Activated CD8-positive, alpha-beta T cell treated with anti-CD3 and anti-CD28 coated beads, Interleukin-2, amount 10 ng/mL, durations not matched to agents 7 days and 5 days (primary cell): ENCODE results near the gene RTL10. TPM values are rescaled to one million over a fixed set of nuclear protein-coding genes. Genes with fewer than 3 reads are reported as not detected.

ENCODE experiments used
- ATAC-seq: fragments of 150-1000 bp; cut with Tn5 transposase; one replicate; pipeline ENCODE4 v1.10.0; 2021; ENCODE audit warnings: moderate library complexity
- CTCF ChIA-PET: fragments of 350-600 bp; sonication (Branson Sonifier 250); formaldehyde crosslinking; loops from one replicate; lab custom pipeline; 2021; ENCODE audit warnings: antibody characterized with exemption; lab: Charles Lee
- POLR2A ChIA-PET: fragments of 350-600 bp; sonication (Branson Sonifier 250); formaldehyde crosslinking; loops from one replicate; lab custom pipeline; 2021; ENCODE audit warnings: antibody characterized with exemption; lab: Charles Lee
- DNase-seq: peaks from one replicate; pipeline ENCODE4 v3.0.0-alpha.2; 2020
- H3K27ac Mint-ChIP-seq: one replicate; pipeline ENCODE4 v1.8.0; 2021; ENCODE audit warnings: mild to moderate bottlenecking, mixed read lengths
- H3K27me3 Mint-ChIP-seq: one replicate; pipeline ENCODE4 v1.8.0; 2021; ENCODE audit warnings: low read depth, mixed read lengths
- H3K36me3 Mint-ChIP-seq: one replicate; pipeline ENCODE4 v1.8.0; 2021; ENCODE audit warnings: low read depth, mixed read lengths
- H3K4me1 Mint-ChIP-seq: one replicate; pipeline ENCODE4 v1.8.0; 2021; ENCODE audit warnings: low read depth, mixed read lengths
- H3K4me3 Mint-ChIP-seq: one replicate; pipeline ENCODE4 v1.8.0; 2021; ENCODE audit warnings: mild to moderate bottlenecking, mixed read lengths
- H3K9me3 Mint-ChIP-seq: one replicate; pipeline ENCODE4 v1.8.0; 2022; ENCODE audit warnings: mixed read lengths; ENCODE audit not compliant: insufficient read depth
- total RNA-seq, 2 experiments: library from RNA; stranded (reverse); gene quantifications; one replicate each; pipeline ENCODE4 v1.2.3, GENCODE V29; 2021

Gene RTL10
- total RNA-seq, 2 experiments from 2014 or later, result 16.1 to 17.0 TPM

- Mint-ChIP-seq H3K36me3 (peaks cover 28% of the 10 kb centered on the region), H3K27ac (peak overlapping the region; percentile 84), H3K9me3 (no peaks in the 10 kb centered on the region), H3K4me3 (peak overlapping the region; percentile 43), H3K27me3 (no peaks in the 10 kb centered on the region), H3K4me1 (peaks cover 24% of the 10 kb centered on the region)
- no peak for DNase-seq
- CTCF ChIA-PET, result interaction anchor here (1.0 to 2.3 kb wide), 4 partner anchors 11 to 66 kb away, joined by 3 to 10 read pairs (median 6); no protein-coding TSS in a partner anchor
- POLR2A ChIA-PET, result interaction anchor here (1.1 to 1.2 kb wide), 2 partner anchors 10 to 47 kb away, joined by 4 to 9 read pairs; partner anchors contain the start of genes GNB1L and RTL10
- peak; percentile 7 for ATAC-seq
Measured at GRCh38 chr22:19845054-19845722, 9.5 kb downstream of the RTL10 start.

GRCh38 chr22:19844377-19845053 is 10.2 kb downstream of the RTL10 start:
- no peaks in the 10 kb centered on the region for H3K27me3 Mint-ChIP-seq
- CTCF ChIA-PET, result interaction anchor here (1.0 to 2.3 kb wide), 4 partner anchors 11 to 66 kb away, joined by 3 to 10 read pairs (median 6); no protein-coding TSS in a partner anchor
- peak overlapping the region; percentile 43 for H3K4me3 Mint-ChIP-seq
- peak; percentile 70 for ATAC-seq
- H3K9me3 Mint-ChIP-seq, result no peaks in the 10 kb centered on the region
- H3K27ac Mint-ChIP-seq, result peak overlapping the region; percentile 84
- POLR2A ChIA-PET, result interaction anchor here (0.8 to 1.2 kb wide), 3 partner anchors 10 to 66 kb away, joined by 3 to 9 read pairs (median 4); partner anchors contain the start of genes GNB1L and RTL10
- H3K4me1 Mint-ChIP-seq, result peaks cover 21% of the 10 kb centered on the region
- H3K36me3 Mint-ChIP-seq, result peaks cover 23% of the 10 kb centered on the region
- DNase-seq, result peak; percentile 46

GRCh38 chr22:19843857-19844376 is 10.8 kb downstream of the RTL10 start:
- H3K4me1 Mint-ChIP-seq, result peaks cover 21% of the 10 kb centered on the region
- CTCF ChIA-PET, result interaction anchor here (1.2 to 2.3 kb wide), 3 partner anchors 12 to 67 kb away, joined by 3 to 10 read pairs (median 7); no protein-coding TSS in a partner anchor
- H3K27ac Mint-ChIP-seq, result peak overlapping the region; percentile 84
- no peaks in the 10 kb centered on the region for H3K9me3 Mint-ChIP-seq
- H3K27me3 Mint-ChIP-seq, result no peaks in the 10 kb centered on the region
- POLR2A ChIA-PET, result interaction anchor here (0.8 to 1.4 kb wide), 4 partner anchors 10 to 67 kb away, joined by 3 to 9 read pairs (median 4); partner anchors contain the start of genes GNB1L and RTL10
- DNase-seq, result no peak
- peaks cover 21% of the 10 kb centered on the region for H3K36me3 Mint-ChIP-seq
- no peak for ATAC-seq
- no peak overlapping the region for H3K4me3 Mint-ChIP-seq

GRCh38 chr22:19843107-19843856 is 11.4 kb downstream of the RTL10 start:
- DNase-seq, result no peak
- CTCF ChIA-PET, result interaction anchor here (1.1 to 2.0 kb wide), 2 partner anchors 8 to 68 kb away, joined by 3 to 10 read pairs; no protein-coding TSS in a partner anchor

GRCh38 chr22:19842393-19843106 is 12.1 kb downstream of the RTL10 start:
- POLR2A ChIA-PET, result interaction anchor here (1.4 to 1.7 kb wide), 2 partner anchors 10 to 11 kb away, joined by 4 to 5 read pairs; no protein-coding TSS in a partner anchor
- no peak for DNase-seq
- Mint-ChIP-seq H3K4me1 (peaks cover 15% of the 10 kb centered on the region), H3K27ac (no peak overlapping the region), H3K4me3 (no peak overlapping the region), H3K27me3 (no peaks in the 10 kb centered on the region), H3K36me3 (peaks cover 10% of the 10 kb centered on the region), H3K9me3 (no peaks in the 10 kb centered on the region)
- CTCF ChIA-PET, result interaction anchor here (1.1 kb wide), 1 partner anchor 9 kb away, joined by 3 read pairs; no protein-coding TSS in a partner anchor
- no peak for ATAC-seq

More at GRCh38 chr22:19843107-19843856, 11.4 kb downstream of the RTL10 start:
- peaks cover 20% of the 10 kb centered on the region for H3K4me1 Mint-ChIP-seq
- ATAC-seq, result no peak
- POLR2A ChIA-PET, result interaction anchor here (1.4 kb wide), 1 partner anchor 11 kb away, joined by 4 read pairs; no protein-coding TSS in a partner anchor
- no peak overlapping the region for H3K4me3 Mint-ChIP-seq
- H3K36me3 Mint-ChIP-seq, result peaks cover 17% of the 10 kb centered on the region
- no peak overlapping the region for H3K27ac Mint-ChIP-seq
- H3K9me3 Mint-ChIP-seq, result no peaks in the 10 kb centered on the region
- no peaks in the 10 kb centered on the region for H3K27me3 Mint-ChIP-seq

GRCh38 chr22:19841641-19842392 is 12.9 kb downstream of the RTL10 start:
- Mint-ChIP-seq H3K36me3 (peaks cover 3% of the 10 kb centered on the region), H3K9me3 (no peaks in the 10 kb centered on the region), H3K27ac (no peak overlapping the region), H3K4me1 (peaks cover 15% of the 10 kb centered on the region), H3K4me3 (no peak overlapping the region), H3K27me3 (no peaks in the 10 kb centered on the region)
- ATAC-seq (no peak), DNase-seq (no peak)
- CTCF ChIA-PET, result interaction anchor here (1.1 to 1.2 kb wide), 2 partner anchors 10 to 69 kb away, joined by 3 to 5 read pairs; no protein-coding TSS in a partner anchor
- POLR2A ChIA-PET, result interaction anchor here (1.7 kb wide), 1 partner anchor 9 kb away, joined by 5 read pairs; no protein-coding TSS in a partner anchor

GRCh38 chr22:19840955-19841640 is 13.6 kb downstream of the RTL10 start:
- CTCF ChIA-PET, result interaction anchor here (1.2 kb wide), 1 partner anchor 69 kb away, joined by 5 read pairs; no protein-coding TSS in a partner anchor
- POLR2A ChIA-PET, result interaction anchor here (1.7 kb wide), 1 partner anchor 9 kb away, joined by 5 read pairs; no protein-coding TSS in a partner anchor
- Mint-ChIP-seq H3K27ac (no peak overlapping the region), H3K4me1 (peaks cover 15% of the 10 kb centered on the region), H3K9me3 (no peaks in the 10 kb centered on the region), H3K4me3 (no peak overlapping the region), H3K36me3 (no peaks in the 10 kb centered on the region), H3K27me3 (no peaks in the 10 kb centered on the region)
- ATAC-seq (no peak), DNase-seq (no peak)

GRCh38 chr22:19840059-19840458 is 14.6 kb downstream of the RTL10 start:
- ATAC-seq (no peak), DNase-seq (no peak)
- POLR2A ChIA-PET, result no interaction called here
- no peak overlapping the region for H3K27ac Mint-ChIP-seq
- no peaks in the 10 kb centered on the region for H3K9me3 Mint-ChIP-seq
- CTCF ChIA-PET, result no interaction called here
- H3K36me3 Mint-ChIP-seq, result no peaks in the 10 kb centered on the region
- H3K4me1 Mint-ChIP-seq, result peaks cover 12% of the 10 kb centered on the region
- H3K4me3 Mint-ChIP-seq, result no peak overlapping the region
- no peaks in the 10 kb centered on the region for H3K27me3 Mint-ChIP-seq

GRCh38 chr22:19837915-19838314 is 16.8 kb downstream of the RTL10 start:
- Mint-ChIP-seq H3K27ac (no peak overlapping the region), H3K4me3 (no peak overlapping the region), H3K27me3 (no peaks in the 10 kb centered on the region), H3K9me3 (no peaks in the 10 kb centered on the region), H3K36me3 (peaks cover 1% of the 10 kb centered on the region), H3K4me1 (peaks cover 2% of the 10 kb centered on the region)
- DNase-seq (no peak), ATAC-seq (no peak)
- CTCF ChIA-PET, result interaction anchor here (0.8 to 0.9 kb wide), 2 partner anchors 87 to 107 kb away, joined by 3 to 4 read pairs; no protein-coding TSS in a partner anchor
- POLR2A ChIA-PET, result no interaction called here
